ENCODE results near the gene SLC48A1. TPM values are rescaled to one million over a fixed set of nuclear protein-coding genes. Genes with fewer than 3 reads are reported as not detected.

SLC48A1 gene
- total and polyA plus RNA-seq, 4 donors, result 6.1 to 15.4 (median 9.3) TPM

DNA sequence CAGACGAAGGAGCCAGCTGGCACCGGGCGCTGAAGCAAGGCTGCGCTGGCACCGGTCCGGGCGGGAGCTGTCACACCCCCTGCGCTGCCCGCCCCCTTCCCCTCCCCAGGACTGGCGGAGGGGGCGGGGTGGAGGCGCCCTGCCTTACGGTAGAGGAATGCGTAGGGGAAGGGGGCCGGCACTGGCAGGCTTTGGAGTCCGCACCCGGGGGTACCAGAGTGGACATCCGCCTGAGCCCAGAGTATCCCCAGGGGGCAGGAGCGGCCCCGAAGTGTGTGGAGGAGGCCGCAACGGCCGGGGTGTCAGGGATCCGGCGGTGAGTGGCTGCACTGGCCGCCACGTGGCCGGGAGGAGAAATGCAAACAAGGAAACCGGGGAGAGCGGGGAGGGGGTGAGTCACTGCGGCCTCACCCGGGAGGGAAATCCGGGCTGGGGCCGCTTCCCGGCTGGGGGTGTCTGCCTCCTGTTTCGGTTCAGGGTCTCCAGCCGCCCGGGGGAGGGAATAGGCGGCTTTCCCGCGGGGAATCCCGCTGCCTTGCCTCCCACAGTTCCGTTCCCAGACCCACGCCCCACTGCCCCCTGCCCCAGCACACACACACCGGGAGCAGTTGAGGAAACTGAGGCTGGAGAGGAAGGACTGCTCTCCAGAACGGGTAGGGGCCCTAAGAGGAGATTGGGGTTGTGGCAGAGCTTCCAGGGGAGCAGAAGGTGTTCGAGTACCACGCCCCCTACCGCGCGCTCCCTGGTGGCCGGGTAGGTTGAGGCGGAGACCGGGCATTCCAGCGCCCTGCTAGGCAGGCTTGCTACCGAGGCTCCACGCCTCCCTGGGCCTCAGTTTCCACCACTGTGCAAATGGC, 14.0 kb upstream of the SLC48A1 start, which contains the start of gene RAPGEF3:
Gene RAPGEF3, minus strand, starts transcription at position 47 of the 857 bp plus-strand sequence. CDS start 324 bp downstream, outside the sequence.
- peak in 1 of 2 donors; percentile 20 for TF ChIP-seq RAD21 (IDR thresholded peaks at IDR 0.05)
- TF ChIP-seq FOXA1 (IDR thresholded peaks at IDR 0.05), result no peak
- peak; percentile 23 for TF ChIP-seq REST (IDR thresholded peaks at IDR 0.05)
- TF ChIP-seq, protein P1, sequence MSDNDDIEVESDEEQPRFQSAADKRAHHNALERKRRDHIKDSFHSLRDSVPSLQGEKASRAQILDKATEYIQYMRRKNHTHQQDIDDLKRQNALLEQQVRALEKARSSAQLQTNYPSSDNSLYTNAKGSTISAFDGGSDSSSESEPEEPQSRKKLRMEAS (IDR thresholded peaks at IDR 0.05), result peak; percentile 56
- TF ChIP-seq, protein P2, sequence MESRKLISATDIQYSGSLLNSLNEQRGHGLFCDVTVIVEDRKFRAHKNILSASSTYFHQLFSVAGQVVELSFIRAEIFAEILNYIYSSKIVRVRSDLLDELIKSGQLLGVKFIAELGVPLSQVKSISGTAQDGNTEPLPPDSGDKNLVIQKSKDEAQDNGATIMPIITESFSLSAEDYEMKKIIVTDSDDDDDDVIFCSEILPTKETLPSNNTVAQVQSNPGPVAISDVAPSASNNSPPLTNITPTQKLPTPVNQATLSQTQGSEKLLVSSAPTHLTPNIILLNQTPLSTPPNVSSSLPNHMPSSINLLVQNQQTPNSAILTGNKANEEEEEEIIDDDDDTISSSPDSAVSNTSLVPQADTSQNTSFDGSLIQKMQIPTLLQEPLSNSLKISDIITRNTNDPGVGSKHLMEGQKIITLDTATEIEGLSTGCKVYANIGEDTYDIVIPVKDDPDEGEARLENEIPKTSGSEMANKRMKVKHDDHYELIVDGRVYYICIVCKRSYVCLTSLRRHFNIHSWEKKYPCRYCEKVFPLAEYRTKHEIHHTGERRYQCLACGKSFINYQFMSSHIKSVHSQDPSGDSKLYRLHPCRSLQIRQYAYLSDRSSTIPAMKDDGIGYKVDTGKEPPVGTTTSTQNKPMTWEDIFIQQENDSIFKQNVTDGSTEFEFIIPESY (IDR thresholded peaks at IDR 0.05), result no peak
- TF ChIP-seq JUND (IDR thresholded peaks at IDR 0.05), result peak; percentile 70 to 85
- TF ChIP-seq SP1 (IDR thresholded peaks at IDR 0.05), result peak; percentile 28
- TF ChIP-seq, protein P3, sequence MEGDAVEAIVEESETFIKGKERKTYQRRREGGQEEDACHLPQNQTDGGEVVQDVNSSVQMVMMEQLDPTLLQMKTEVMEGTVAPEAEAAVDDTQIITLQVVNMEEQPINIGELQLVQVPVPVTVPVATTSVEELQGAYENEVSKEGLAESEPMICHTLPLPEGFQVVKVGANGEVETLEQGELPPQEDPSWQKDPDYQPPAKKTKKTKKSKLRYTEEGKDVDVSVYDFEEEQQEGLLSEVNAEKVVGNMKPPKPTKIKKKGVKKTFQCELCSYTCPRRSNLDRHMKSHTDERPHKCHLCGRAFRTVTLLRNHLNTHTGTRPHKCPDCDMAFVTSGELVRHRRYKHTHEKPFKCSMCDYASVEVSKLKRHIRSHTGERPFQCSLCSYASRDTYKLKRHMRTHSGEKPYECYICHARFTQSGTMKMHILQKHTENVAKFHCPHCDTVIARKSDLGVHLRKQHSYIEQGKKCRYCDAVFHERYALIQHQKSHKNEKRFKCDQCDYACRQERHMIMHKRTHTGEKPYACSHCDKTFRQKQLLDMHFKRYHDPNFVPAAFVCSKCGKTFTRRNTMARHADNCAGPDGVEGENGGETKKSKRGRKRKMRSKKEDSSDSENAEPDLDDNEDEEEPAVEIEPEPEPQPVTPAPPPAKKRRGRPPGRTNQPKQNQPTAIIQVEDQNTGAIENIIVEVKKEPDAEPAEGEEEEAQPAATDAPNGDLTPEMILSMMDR (IDR thresholded peaks at IDR 0.05; ENCODE audit: low read depth, low read length, missing input control), result peak; percentile 33
- WGBS, result 1% methylated on average over 57 of the region's 57 CpGs

GRCh38 chr12:47762850-47763465, 10.1 kb upstream of the SLC48A1 start:
- H3K27me3 ChIP-seq (ENCODE audit: control insufficient read depth in 4 of 4, insufficient read depth in 4 of 4, low read length in 3 of 4), result no peaks in the 10 kb centered on the region
- no peak overlapping the region for H3K27ac ChIP-seq (ENCODE audit: low read depth in 1 of 2, low read length in 2 of 2)
- H3K4me3 ChIP-seq (ENCODE audit: low read depth in 1 of 3, low read length in 3 of 3), result no peak overlapping the region
- TF ChIP-seq FOXA1 (IDR thresholded peaks at IDR 0.05) (no peak), YY1 (IDR thresholded peaks at IDR 0.05) (no peak), HNF4A (conservative IDR thresholded peaks at IDR 0.05) (no peak), JUND (IDR thresholded peaks at IDR 0.05) (no peak), SP1 (IDR thresholded peaks at IDR 0.05) (no peak), NR2F2 (IDR thresholded peaks at IDR 0.05) (no peak), HNF4G (IDR thresholded peaks at IDR 0.05) (no peak), RAD21 (IDR thresholded peaks at IDR 0.05) (no peak), RXRA (IDR thresholded peaks at IDR 0.05) (no peak), TAF1 (conservative IDR thresholded peaks at IDR 0.05) (no peak), GABPA (IDR thresholded peaks at IDR 0.05 in 1 of 2, conservative IDR thresholded peaks at IDR 0.05 in 1 of 2) (no peak)
- TF ChIP-seq, protein P2 (IDR thresholded peaks at IDR 0.05), result no peak
- TF ChIP-seq, protein P3 (IDR thresholded peaks at IDR 0.05; ENCODE audit: low read depth, low read length, missing input control), result no peak
- TF ChIP-seq, protein P1 (IDR thresholded peaks at IDR 0.05), result no peak

More for the DNA sequence above, 14.0 kb upstream of the SLC48A1 start, which contains the start of gene RAPGEF3:
- peak within 1 kb of the TSS; percentile 12 to 63 for H3K9ac ChIP-seq (ENCODE audit: low read depth in 1 of 2, low read length in 2 of 2)
- H3K36me3 ChIP-seq (ENCODE audit: control insufficient read depth in 4 of 4, insufficient read depth in 3 of 4, low read depth in 1 of 4, low read length in 3 of 4), result no peaks in the 10 kb centered on the region
- H3K4me3 ChIP-seq (ENCODE audit: low read depth in 1 of 3, low read length in 3 of 3), result peak within 1 kb of the TSS; percentile 38 to 75 (median 66)
- peak within 1 kb of the TSS; percentile 47 to 56 for H3K27ac ChIP-seq (ENCODE audit: low read depth in 1 of 2, low read length in 2 of 2)
- no peaks in the 10 kb centered on the region for H3K27me3 ChIP-seq (ENCODE audit: control insufficient read depth in 4 of 4, insufficient read depth in 4 of 4, low read length in 3 of 4)
- H3K9me3 ChIP-seq (ENCODE audit: control insufficient read depth in 4 of 4, low read length in 3 of 4), result no peaks in the 10 kb centered on the region
- peaks cover 0 to 18% (median 9%) of the 10 kb centered on the region in 4 donors for H3K4me1 ChIP-seq (ENCODE audit: control insufficient read depth in 4 of 4, insufficient read depth in 4 of 4, low read length in 3 of 4)
- peak; percentile 66 for DNase-seq (ENCODE audit: low spot score)

More at GRCh38 chr12:47762850-47763465, 10.1 kb upstream of the SLC48A1 start:
- Histone ChIP-seq H3K9me3 (ENCODE audit: control insufficient read depth in 4 of 4, low read length in 3 of 4) (no peaks in the 10 kb centered on the region), H3K4me1 (ENCODE audit: control insufficient read depth in 4 of 4, insufficient read depth in 4 of 4, low read length in 3 of 4) (peaks cover 0 to 14% (median 7%) of the 10 kb centered on the region in 4 donors), H3K36me3 (ENCODE audit: control insufficient read depth in 4 of 4, insufficient read depth in 3 of 4, low read depth in 1 of 4, low read length in 3 of 4) (no peaks in the 10 kb centered on the region), H3K9ac (ENCODE audit: low read depth in 1 of 2, low read length in 2 of 2) (no peak overlapping the region)
- 89% methylated on average over 3 of the region's 3 CpGs for WGBS
- no peak for DNase-seq (ENCODE audit: low spot score)

Data from liver (tissue), 9 donors.